ENCODE measurements around the gene ALDH1B1.

DNA sequence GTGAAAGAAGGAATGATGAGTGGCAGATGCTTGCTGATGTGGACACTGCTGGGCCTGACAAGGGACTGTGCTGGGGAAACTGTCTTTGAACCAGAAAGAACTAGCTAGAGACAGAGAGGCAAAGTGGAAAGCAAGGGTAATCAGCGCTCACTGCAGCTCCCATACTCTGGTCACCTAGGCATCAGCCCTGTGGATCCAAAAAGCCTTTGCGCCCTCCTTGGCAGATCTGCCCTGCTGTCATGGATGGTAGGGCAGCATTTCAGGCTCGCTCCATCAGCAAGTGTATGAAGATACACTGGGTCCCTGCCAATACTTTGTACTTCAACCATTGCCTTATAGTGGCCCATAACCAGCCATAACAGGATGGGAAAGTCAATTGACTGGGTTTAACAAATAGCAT lies 6.6 kb upstream of the ALDH1B1 start:
- TF ChIP-seq CTCF (IDR thresholded peaks at IDR 0.05) (no peak), POLR2A (IDR thresholded peaks at IDR 0.05) (no peak)
